Aorta (tissue), 5 donors: ENCODE measurements around the gene GUCD1. TPM values are rescaled to one million over a fixed set of nuclear protein-coding genes. Genes with fewer than 3 reads are reported as not detected.

Source experiments
- ATAC-seq: fragments of 200-7000 bp; cut with Tn5 transposase; one replicate; pipeline ENCODE4 v1.9.1; 2022; ENCODE audit warnings: moderate library complexity; ENCODE audit not compliant: low FRiP score
- DNase-seq, 2 donors: peaks; one replicate each; pipeline ENCODE4 v3.0.0-alpha.2; 2020
- H3K27ac ChIP-seq, 2 donors: one replicate each; pipeline ENCODE4 v1.5.1; 2013; ENCODE audit warnings: low read length in 2 of 2, mild to moderate bottlenecking in 2 of 2, moderate library complexity in 2 of 2, control low read depth in 1 of 2, inconsistent platforms in 1 of 2, low read depth in 1 of 2
- H3K27me3 ChIP-seq, 2 donors: one replicate each; pipeline ENCODE4 v1.6.1; 2013; ENCODE audit warnings: control low read depth in 1 of 2, low read length in 1 of 2, mild to moderate bottlenecking in 1 of 2, moderate library complexity in 1 of 2; ENCODE audit not compliant: insufficient read depth in 2 of 2, control insufficient read depth in 1 of 2
- H3K36me3 ChIP-seq, 2 donors: one replicate each; pipeline ENCODE4 v1.6.1; 2013; ENCODE audit warnings: control low read depth in 1 of 2, low read length in 1 of 2, mild to moderate bottlenecking in 1 of 2; ENCODE audit not compliant: insufficient read depth in 2 of 2, control insufficient read depth in 1 of 2
- H3K4me1 ChIP-seq, 2 donors: one replicate each; pipeline ENCODE4 v1.6.1; 2013; ENCODE audit warnings: low read length in 2 of 2, control low read depth in 1 of 2, mild to moderate bottlenecking in 1 of 2, moderate library complexity in 1 of 2; ENCODE audit not compliant: insufficient read depth in 2 of 2, control insufficient read depth in 1 of 2
- H3K4me3 ChIP-seq, 2 donors: one replicate each; pipeline ENCODE4 v1.5.1; 2013; ENCODE audit warnings: low read length in 2 of 2, control low read depth in 1 of 2, mild to moderate bottlenecking in 1 of 2
- H3K9me3 ChIP-seq: one replicate; pipeline ENCODE4 v1.6.1; 2013; ENCODE audit warnings: mild to moderate bottlenecking, low read length; ENCODE audit not compliant: control insufficient read depth
- WGBS, 2 donors: extraction: QIAGEN DNeasy Blood & Tissue Kit; methylation state at CpG; one replicate each; pipeline ENCODE4 v1.1.7; 2013; 5-methylcytosine and 5-hydroxymethylcytosine counted together
- intact Hi-C, 2 donors: fragments of 100-400 bp; cut with DNase I; formaldehyde crosslinking; loops; one replicate each; pipeline versions ENCODE4 v1.14.2 to v1.15.0; 2022
- polyA plus RNA-seq, 2 donors: library from polyadenylated mRNA; stranded (reverse); fragments of 200-250 nt; gene quantifications; one replicate each; pipeline ENCODE4 v1.2.3, GENCODE V29; 2013
- total RNA-seq, 2 donors: library from RNA; stranded (reverse); fragmentation: NEBNext Ultra II Directional; extraction: Animal tissue kit (Norgen Biotek cat#: 25700); gene quantifications; one replicate each; pipeline ENCODE4 v1.2.1, GENCODE V29; 2021
- donor health status: healthy with polysubstance abuse.
- donor health status: Bipolar disorder and iron deficiency.
- donor health status: DM: no; HTN: no; CAD: no.
- donor health status: DM: no; HTN: no; CAD: no.
- donor health status: DM: yes; HTN: yes; CAD: no.

GUCD1 gene
- total and polyA plus RNA-seq, 4 donors = 42.2 to 71.6 (median 63.8) TPM

- Histone ChIP-seq H3K4me1 (no peaks in the 10 kb centered on the region), H3K9me3 (no peaks in the 10 kb centered on the region), H3K27ac (no peak overlapping the region), H3K4me3 (no peak overlapping the region), H3K27me3 (no peaks in the 10 kb centered on the region), H3K36me3 (no peaks in the 10 kb centered on the region)
- DNase-seq = no peak
- WGBS, 2 donors = 93% methylated on average over 10 of the region's 10 CpGs
- no peak for ATAC-seq
- intact Hi-C loops = loop anchor here in 1 of 2 donors (5.0 kb wide), 1 partner anchor 77 kb away; no protein-coding TSS in a partner anchor
These were observed 55.1 kb downstream of the GUCD1 start for GRCh38 chr22:24499706-24500276.

- no peaks in the 10 kb centered on the region for H3K27me3 ChIP-seq
- no peak overlapping the region for H3K4me3 ChIP-seq
- H3K4me1 ChIP-seq = no peaks in the 10 kb centered on the region
- intact Hi-C loops = no loop called here
- ATAC-seq (no peak), DNase-seq (no peak)
- no peak overlapping the region for H3K27ac ChIP-seq
- WGBS, 2 donors = 92 to 93% methylated on average over 11 of the region's 11 CpGs
- H3K36me3 ChIP-seq = no peaks in the 10 kb centered on the region
- no peaks in the 10 kb centered on the region for H3K9me3 ChIP-seq
These were observed 56.1 kb downstream of the GUCD1 start for GRCh38 chr22:24498824-24499223.

- ATAC-seq = no peak
- intact Hi-C loops = no loop called here
- H3K27me3 ChIP-seq = no peaks in the 10 kb centered on the region
- no peaks in the 10 kb centered on the region for H3K9me3 ChIP-seq
- H3K4me1 ChIP-seq = no peaks in the 10 kb centered on the region
- 84 to 94% methylated on average over 2 of the region's 2 CpGs for WGBS, 2 donors
- no peak overlapping the region for H3K4me3 ChIP-seq
- H3K36me3 ChIP-seq = no peaks in the 10 kb centered on the region
- no peak for DNase-seq
- no peak overlapping the region for H3K27ac ChIP-seq
These were observed 57.1 kb downstream of the GUCD1 start for GRCh38 chr22:24497841-24498258.

- Histone ChIP-seq H3K9me3 (no peaks in the 10 kb centered on the region), H3K4me1 (no peaks in the 10 kb centered on the region), H3K36me3 (no peaks in the 10 kb centered on the region), H3K27me3 (no peaks in the 10 kb centered on the region), H3K27ac (no peak overlapping the region), H3K4me3 (no peak overlapping the region)
- intact Hi-C loops = no loop called here
- no peak for ATAC-seq
- DNase-seq = no peak
- 92 to 94% methylated on average over 2 of the region's 2 CpGs for WGBS, 2 donors
These were observed 58.3 kb downstream of the GUCD1 start for GRCh38 chr22:24496661-24497060.

GRCh38 chr22:24496234-24496633, 58.7 kb downstream of the GUCD1 start:
- intact Hi-C loops = no loop called here
- WGBS, 2 donors = 88 to 89% methylated on average over 5 of the region's 5 CpGs
- Histone ChIP-seq H3K9me3 (no peaks in the 10 kb centered on the region), H3K4me3 (no peak overlapping the region), H3K4me1 (no peaks in the 10 kb centered on the region), H3K36me3 (no peaks in the 10 kb centered on the region), H3K27ac (no peak overlapping the region), H3K27me3 (no peaks in the 10 kb centered on the region)
- ATAC-seq (no peak), DNase-seq (no peak)

- intact Hi-C loops = no loop called here
These were observed 59.6 kb downstream of the GUCD1 start for GRCh38 chr22:24495365-24495675.

GRCh38 chr22:24494528-24495364, 60.2 kb downstream of the GUCD1 start, which contains the start of gene UPB1:
Gene UPB1, plus strand, starts transcription at chr22:24495332. Its CDS starts 72 bp downstream, at chr22:24495404.
- DNase-seq (peak in 1 of 2 donors; percentile 51), ATAC-seq (no peak)
- WGBS, 2 donors = 24 to 31% methylated on average over 70 to 76 of the region's 76 CpGs
- Histone ChIP-seq H3K9me3 (no peaks in the 10 kb centered on the region), H3K4me1 (no peaks in the 10 kb centered on the region), H3K27ac (no peak within 1 kb of the TSS), H3K36me3 (no peaks in the 10 kb centered on the region), H3K27me3 (no peaks in the 10 kb centered on the region), H3K4me3 (no peak within 1 kb of the TSS)
- intact Hi-C loops = no loop called here

More at GRCh38 chr22:24495365-24495675, 59.6 kb downstream of the GUCD1 start:
- Histone ChIP-seq H3K27ac (no peak overlapping the region), H3K4me3 (no peak overlapping the region), H3K36me3 (no peaks in the 10 kb centered on the region), H3K27me3 (no peaks in the 10 kb centered on the region), H3K4me1 (no peaks in the 10 kb centered on the region), H3K9me3 (no peaks in the 10 kb centered on the region)
- DNase-seq = no peak
- WGBS, 2 donors = 97 to 98% methylated on average over 16 to 17 of the region's 17 CpGs
- ATAC-seq = no peak

- DNase-seq = no peak
- H3K36me3 ChIP-seq = no peaks in the 10 kb centered on the region
- no peak overlapping the region for H3K27ac ChIP-seq
- no peaks in the 10 kb centered on the region for H3K4me1 ChIP-seq
- no peak for ATAC-seq
- intact Hi-C loops = no loop called here
- no peaks in the 10 kb centered on the region for H3K9me3 ChIP-seq
- 49 to 55% methylated on average over 21 of the region's 21 CpGs for WGBS, 2 donors
- no peak overlapping the region for H3K4me3 ChIP-seq
- no peaks in the 10 kb centered on the region for H3K27me3 ChIP-seq
These were observed 60.8 kb downstream of the GUCD1 start for GRCh38 chr22:24494167-24494527.

GRCh38 chr22:24492391-24492790, 62.5 kb downstream of the GUCD1 start:
- Histone ChIP-seq H3K27ac (no peak overlapping the region), H3K27me3 (no peaks in the 10 kb centered on the region), H3K36me3 (no peaks in the 10 kb centered on the region), H3K4me3 (no peak overlapping the region), H3K4me1 (no peaks in the 10 kb centered on the region), H3K9me3 (no peaks in the 10 kb centered on the region)
- 95 to 97% methylated on average over 3 of the region's 3 CpGs for WGBS, 2 donors
- intact Hi-C loops = no loop called here
- no peak for DNase-seq
- ATAC-seq = no peak
